ENCODE results near the gene GARIN1A. TPM values are rescaled to one million over a fixed set of nuclear protein-coding genes. Genes with fewer than 3 reads are reported as not detected.
"Not testable (repeated sequence)": the region's sequence is repeated elsewhere in the genome, so short reads cannot be mapped to it uniquely, and the experiment has no call there.

The GARIN1A gene
- total and polyA plus RNA-seq, 8 donors: 1.1 to 4.1 (median 2.8) TPM

DNA sequence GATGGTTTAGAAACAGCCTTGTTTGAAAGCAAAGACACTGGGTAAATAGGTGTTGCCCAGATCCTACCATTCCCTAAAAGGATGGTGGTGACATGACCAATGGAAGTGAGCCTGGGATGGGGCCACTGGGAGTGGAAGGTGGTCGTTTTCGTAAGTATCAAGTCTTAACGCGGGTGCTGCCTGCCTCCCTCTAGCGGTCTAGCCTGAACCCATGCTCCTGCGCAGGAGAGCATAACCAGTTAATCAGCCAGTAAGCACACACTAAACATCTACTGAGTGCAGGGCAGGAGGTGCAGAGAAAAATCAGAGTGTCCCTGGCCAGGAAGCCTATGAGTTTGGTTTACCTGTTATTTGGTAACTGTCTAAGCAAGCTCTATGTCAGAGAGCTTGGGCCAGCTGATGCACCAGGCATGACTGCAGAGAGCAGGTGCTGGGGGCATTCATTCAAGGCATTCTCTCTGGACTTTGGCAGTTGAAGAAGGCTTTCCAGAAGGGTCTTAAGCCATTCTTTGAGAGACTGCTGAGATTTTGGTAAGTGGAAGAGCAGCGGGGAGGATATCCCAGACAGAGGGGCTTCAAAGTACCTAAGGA lies 930 bp downstream of the GARIN1A start:
- peak; percentile 51 for ATAC-seq
- DNase-seq: peak in 2 of 4 donors; percentile 7 to 33

DNA sequence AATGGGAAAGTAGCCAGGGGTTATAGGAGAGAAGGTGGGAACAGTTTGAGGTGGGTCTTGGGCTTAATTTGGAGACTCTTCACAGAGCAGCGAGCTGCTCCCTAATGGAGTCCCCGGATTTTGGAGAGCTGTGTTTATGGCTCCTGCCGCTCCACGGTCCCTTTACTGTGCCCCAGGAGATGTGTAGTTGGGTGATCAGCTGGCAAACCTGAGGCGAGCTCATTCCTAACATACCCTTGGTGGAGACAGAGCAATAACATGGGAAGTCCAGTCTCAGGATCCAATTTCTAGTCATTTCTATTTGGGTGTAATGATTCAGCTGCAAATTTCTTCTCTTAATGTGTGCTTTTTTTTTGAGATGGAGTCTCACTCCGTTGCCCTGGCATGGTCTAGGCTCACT lies 1.5 kb downstream of the GARIN1A start:
- H3K27ac ChIP-seq: no peak overlapping the region
- intact Hi-C loops (cut with DNase I): no loop called here
- TF ChIP-seq, protein P1, sequence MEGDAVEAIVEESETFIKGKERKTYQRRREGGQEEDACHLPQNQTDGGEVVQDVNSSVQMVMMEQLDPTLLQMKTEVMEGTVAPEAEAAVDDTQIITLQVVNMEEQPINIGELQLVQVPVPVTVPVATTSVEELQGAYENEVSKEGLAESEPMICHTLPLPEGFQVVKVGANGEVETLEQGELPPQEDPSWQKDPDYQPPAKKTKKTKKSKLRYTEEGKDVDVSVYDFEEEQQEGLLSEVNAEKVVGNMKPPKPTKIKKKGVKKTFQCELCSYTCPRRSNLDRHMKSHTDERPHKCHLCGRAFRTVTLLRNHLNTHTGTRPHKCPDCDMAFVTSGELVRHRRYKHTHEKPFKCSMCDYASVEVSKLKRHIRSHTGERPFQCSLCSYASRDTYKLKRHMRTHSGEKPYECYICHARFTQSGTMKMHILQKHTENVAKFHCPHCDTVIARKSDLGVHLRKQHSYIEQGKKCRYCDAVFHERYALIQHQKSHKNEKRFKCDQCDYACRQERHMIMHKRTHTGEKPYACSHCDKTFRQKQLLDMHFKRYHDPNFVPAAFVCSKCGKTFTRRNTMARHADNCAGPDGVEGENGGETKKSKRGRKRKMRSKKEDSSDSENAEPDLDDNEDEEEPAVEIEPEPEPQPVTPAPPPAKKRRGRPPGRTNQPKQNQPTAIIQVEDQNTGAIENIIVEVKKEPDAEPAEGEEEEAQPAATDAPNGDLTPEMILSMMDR (IDR thresholded peaks at IDR 0.05): no peak
- H3K9me3 ChIP-seq: no peaks in the 10 kb centered on the region
- no peak for DNase-seq
- peaks cover 0 to 16% of the 10 kb centered on the region in 2 donors for H3K27me3 ChIP-seq
- H3K36me3 ChIP-seq: peaks cover 0 to 4% of the 10 kb centered on the region in 2 donors
- ATAC-seq: no peak
- no peak overlapping the region for H3K4me3 ChIP-seq
- no peaks in the 10 kb centered on the region for H3K4me1 ChIP-seq

More for the DNA sequence above, 930 bp downstream of the GARIN1A start:
- Histone ChIP-seq H3K36me3 (peaks cover 0 to 4% of the 10 kb centered on the region in 2 donors), H3K4me3 (no peak overlapping the region), H3K27ac (no peak overlapping the region), H3K4me1 (no peaks in the 10 kb centered on the region), H3K27me3 (peaks cover 0 to 16% of the 10 kb centered on the region in 2 donors), H3K9me3 (no peaks in the 10 kb centered on the region)
- TF ChIP-seq, protein P1 (IDR thresholded peaks at IDR 0.05): peak; percentile 20 to 28
- intact Hi-C loops (cut with DNase I): no loop called here

DNA sequence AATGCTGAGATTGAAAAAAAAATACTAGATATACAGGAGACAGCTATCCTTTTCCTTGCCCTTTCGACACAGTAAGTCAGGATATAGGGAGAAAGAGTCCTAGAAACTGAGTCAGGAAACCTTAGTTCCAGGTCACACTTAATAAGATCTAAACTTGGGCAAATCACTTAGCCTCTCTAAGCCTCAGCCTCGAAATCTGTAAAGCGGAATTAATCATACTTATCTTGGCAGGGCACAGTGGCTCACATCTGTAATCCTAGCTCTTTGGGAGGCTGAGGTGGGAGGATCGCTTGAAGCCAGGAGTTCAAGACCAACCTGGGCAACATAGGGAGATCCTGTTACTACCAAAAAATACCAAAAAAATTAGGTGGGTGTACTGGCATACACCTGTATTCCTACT lies 4.6 kb downstream of the GARIN1A start:
- no peaks in the 10 kb centered on the region for H3K4me1 ChIP-seq
- H3K4me3 ChIP-seq: no peak overlapping the region
- peaks cover 0 to 16% of the 10 kb centered on the region in 2 donors for H3K27me3 ChIP-seq
- no peak overlapping the region for H3K27ac ChIP-seq
- ATAC-seq: no peak
- TF ChIP-seq, protein P1 (IDR thresholded peaks at IDR 0.05): no peak
- DNase-seq: no peak
- intact Hi-C loops (cut with DNase I): no loop called here
- H3K9me3 ChIP-seq: no peaks in the 10 kb centered on the region
- no peaks in the 10 kb centered on the region for H3K36me3 ChIP-seq

DNA sequence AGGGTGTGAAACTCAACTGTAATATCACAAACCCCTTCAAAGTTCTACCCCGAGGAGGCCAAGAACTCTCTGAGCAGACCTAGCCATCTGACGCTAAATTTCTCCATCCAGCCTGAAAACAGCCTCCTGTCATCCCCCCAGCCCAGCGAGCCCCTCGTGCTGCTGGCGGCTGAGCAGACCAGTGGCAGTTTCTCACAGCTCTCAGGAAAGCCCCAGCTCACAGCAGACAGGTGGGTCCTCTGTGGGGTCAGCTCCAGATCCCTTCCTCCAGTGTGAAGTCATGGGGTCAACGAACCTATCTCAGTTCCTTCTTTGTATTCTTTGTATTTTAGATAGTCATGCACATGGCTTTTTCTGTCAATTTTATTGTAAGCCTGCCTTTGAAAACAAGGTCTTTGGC lies 7.8 kb downstream of the GARIN1A start:
- Histone ChIP-seq H3K27me3 (peaks cover 0 to 6% of the 10 kb centered on the region in 2 donors), H3K9me3 (no peaks in the 10 kb centered on the region), H3K27ac (no peak overlapping the region), H3K4me1 (no peaks in the 10 kb centered on the region), H3K4me3 (no peak overlapping the region), H3K36me3 (no peaks in the 10 kb centered on the region)
- TF ChIP-seq, protein P1 (IDR thresholded peaks at IDR 0.05): no peak
- intact Hi-C loops (cut with DNase I): no loop called here
- no peak for ATAC-seq
- DNase-seq: no peak

DNA sequence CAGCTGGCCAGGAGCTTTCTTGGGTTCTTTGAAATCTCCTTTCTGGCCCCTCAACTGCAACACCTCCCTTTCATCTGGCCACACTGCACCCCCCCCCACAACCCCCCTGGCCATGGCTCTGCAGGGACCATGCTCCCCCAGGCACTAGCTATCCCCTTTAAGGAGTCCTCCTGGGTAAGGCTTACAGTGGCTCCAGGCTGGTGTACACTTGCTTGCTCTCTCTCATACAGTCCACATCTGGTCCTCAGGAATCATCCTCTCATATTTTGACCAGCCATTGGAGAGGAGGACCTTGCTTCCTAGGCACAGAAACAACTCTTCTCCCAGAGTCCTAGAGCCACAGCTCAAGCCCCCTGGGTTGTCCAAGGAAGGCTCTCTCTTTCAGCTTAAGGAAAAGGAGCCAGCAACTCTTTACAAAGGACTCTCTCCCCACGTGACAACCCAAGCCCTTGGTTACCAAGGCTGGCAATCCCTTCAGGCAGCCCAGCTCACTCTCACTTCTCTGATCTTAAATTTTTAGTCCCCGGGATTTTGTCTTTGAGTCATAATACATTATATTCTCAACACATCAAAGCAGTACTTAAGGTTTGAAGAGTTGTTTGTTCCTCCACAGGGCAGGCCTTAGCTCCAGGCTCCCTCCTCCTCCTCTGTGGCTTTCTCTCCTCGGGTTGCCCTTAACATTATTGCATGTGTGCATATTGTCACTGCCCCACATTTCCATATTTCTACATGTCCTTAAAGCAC lies 9.9 kb downstream of the GARIN1A start:
- intact Hi-C loops (cut with DNase I): no loop called here
- TF ChIP-seq, protein P1 (IDR thresholded peaks at IDR 0.05): no peak
- Histone ChIP-seq H3K36me3 (no peaks in the 10 kb centered on the region), H3K4me1 (no peaks in the 10 kb centered on the region), H3K4me3 (no peak overlapping the region), H3K27me3 (no peaks in the 10 kb centered on the region), H3K9me3 (no peaks in the 10 kb centered on the region), H3K27ac (no peak overlapping the region)
- DNase-seq (no peak), ATAC-seq (no peak)

DNA sequence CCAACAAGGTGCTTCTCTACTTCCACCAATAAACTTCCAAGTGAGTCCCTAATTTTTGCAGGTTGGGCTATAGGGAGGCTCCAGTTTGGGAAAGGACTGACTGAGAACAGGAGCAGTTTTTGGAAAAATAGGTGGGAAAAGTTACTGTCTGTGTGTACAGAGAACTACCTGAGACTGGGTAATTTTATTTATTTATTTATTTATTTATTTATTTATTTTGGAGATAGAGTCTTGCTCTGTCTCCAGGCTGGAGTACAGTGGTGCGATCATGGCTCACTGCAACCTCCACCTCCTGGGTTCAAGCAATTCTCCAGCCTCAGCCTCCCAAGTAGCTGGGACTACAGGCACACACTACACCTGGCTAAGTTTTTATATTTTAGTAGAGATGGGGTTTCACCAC lies 11.2 kb downstream of the GARIN1A start:
- H3K4me1 ChIP-seq; H3K9me3 ChIP-seq; H3K27me3 ChIP-seq; H3K36me3 ChIP-seq; DNase-seq; intact Hi-C loops (cut with DNase I); H3K27ac ChIP-seq; ATAC-seq; H3K4me3 ChIP-seq: not testable (repeated sequence)

DNA sequence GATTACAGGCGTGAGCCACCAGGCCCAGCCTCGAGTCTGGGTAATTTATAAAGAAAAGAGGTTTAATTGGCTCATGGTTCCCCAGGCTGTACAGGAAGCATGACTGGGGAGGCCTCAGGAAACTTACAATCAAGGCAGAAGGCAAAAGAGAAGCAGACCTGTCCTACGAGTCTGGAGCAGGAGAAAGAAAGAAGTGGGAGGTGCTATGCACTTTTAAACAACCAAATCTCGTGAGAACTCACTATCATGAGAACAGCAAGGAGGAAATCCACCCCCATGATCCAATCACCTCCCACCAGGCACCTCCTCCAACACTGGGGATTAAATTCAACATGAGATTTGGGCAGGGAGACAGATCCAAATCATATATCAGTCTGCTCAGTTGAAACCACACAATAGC lies 11.6 kb downstream of the GARIN1A start:
- DNase-seq; intact Hi-C loops (cut with DNase I); ATAC-seq: not testable (repeated sequence)

More for the DNA sequence above, 11.6 kb downstream of the GARIN1A start:
- not testable (repeated sequence) for H3K4me3 ChIP-seq, H3K27ac ChIP-seq, H3K27me3 ChIP-seq, H3K36me3 ChIP-seq, H3K4me1 ChIP-seq, H3K9me3 ChIP-seq
